Measurements from ENCODE around the gene SLC9A5. TPM values are rescaled to one million over a fixed set of nuclear protein-coding genes. Genes with fewer than 3 reads are reported as not detected.

The SLC9A5 gene
- total RNA-seq, 1 experiment from 2014 or later, result 2.4 TPM

- ChIA-PET POLR2A (interaction anchor here (1.0 kb wide), 1 partner anchor 44 kb away, joined by 3 read pairs; no protein-coding TSS in a partner anchor), CTCF (interaction anchor here (0.6 kb wide), 1 partner anchor 78 kb away, joined by 3 read pairs; no protein-coding TSS in a partner anchor)
- Histone ChIP-seq H3K4me1 (peaks cover 24% of the 10 kb centered on the region), H3K36me3 (ENCODE audit: control insufficient read depth, insufficient read depth, low read length) (peaks cover 4% of the 10 kb centered on the region; the same call in 1 of the 2 replicates), H3K9me3 (no peaks in the 10 kb centered on the region), H3K27me3 (replicated peaks; ENCODE audit: control insufficient read depth, insufficient read depth, low read length) (no peaks in the 10 kb centered on the region), H3K4me3 (ENCODE audit: low read depth, low read length) (no peak overlapping the region)
- intact Hi-C loops (cut with micrococcal nuclease; ENCODE audit: unreplicated experiment), result no loop called here
- BruUV-seq (replicated peaks), result no TSS peak
- no peak for DNase-seq
- Mint-ChIP-seq H3K27me3 (ENCODE audit: insufficient read depth, unreplicated experiment) (no peaks in the 10 kb centered on the region), H3K4me3 (ENCODE audit: unreplicated experiment) (no peak overlapping the region), H3K4me1 (ENCODE audit: low read depth, unreplicated experiment) (peaks cover 15% of the 10 kb centered on the region), H3K27ac (ENCODE audit: unreplicated experiment) (no peak overlapping the region), H3K36me3 (ENCODE audit: insufficient read depth, unreplicated experiment) (peaks cover 52% of the 10 kb centered on the region), H3K9me3 (ENCODE audit: unreplicated experiment) (no peaks in the 10 kb centered on the region)
- no peak for TF ChIP-seq CTCF (IDR thresholded peaks at IDR 0.05; ENCODE audit: insufficient read depth in 1 of 2, low read depth in 1 of 2, low read length in 1 of 2, severe bottlenecking in 1 of 2, unreplicated experiment in 1 of 2)
Measured at GRCh38 chr16:67202426-67202825, 46.4 kb upstream of the SLC9A5 start.

- intact Hi-C loops (cut with micrococcal nuclease; ENCODE audit: unreplicated experiment), result no loop called here
- no peak for DNase-seq
- H3K36me3 Mint-ChIP-seq (ENCODE audit: insufficient read depth, unreplicated experiment), result peaks cover 51% of the 10 kb centered on the region
- Histone ChIP-seq H3K9me3 (no peaks in the 10 kb centered on the region), H3K36me3 (ENCODE audit: control insufficient read depth, insufficient read depth, low read length) (peaks cover 3% of the 10 kb centered on the region; the same call in 1 of the 2 replicates), H3K4me3 (ENCODE audit: low read depth, low read length) (no peak overlapping the region), H3K4me1 (peaks cover 29% of the 10 kb centered on the region), H3K27me3 (replicated peaks; ENCODE audit: control insufficient read depth, insufficient read depth, low read length) (no peaks in the 10 kb centered on the region)
- no peak overlapping the region for H3K27ac Mint-ChIP-seq (ENCODE audit: unreplicated experiment)
- H3K27me3 Mint-ChIP-seq (ENCODE audit: insufficient read depth, unreplicated experiment), result no peaks in the 10 kb centered on the region
- no peaks in the 10 kb centered on the region for H3K9me3 Mint-ChIP-seq (ENCODE audit: unreplicated experiment)
- ChIA-PET POLR2A (interaction anchor here (1.0 kb wide), 1 partner anchor 43 kb away, joined by 3 read pairs; no protein-coding TSS in a partner anchor), CTCF (no interaction called here)
- BruUV-seq (replicated peaks), result no TSS peak
- TF ChIP-seq CTCF (IDR thresholded peaks at IDR 0.05; ENCODE audit: insufficient read depth in 1 of 2, low read depth in 1 of 2, low read length in 1 of 2, severe bottlenecking in 1 of 2, unreplicated experiment in 1 of 2), result no peak
- H3K4me3 Mint-ChIP-seq (ENCODE audit: unreplicated experiment), result no peak overlapping the region
- H3K4me1 Mint-ChIP-seq (ENCODE audit: low read depth, unreplicated experiment), result peaks cover 15% of the 10 kb centered on the region
Measured at GRCh38 chr16:67202956-67203493, 45.8 kb upstream of the SLC9A5 start.

- Mint-ChIP-seq H3K4me1 (ENCODE audit: low read depth, unreplicated experiment) (peaks cover 15% of the 10 kb centered on the region), H3K36me3 (ENCODE audit: insufficient read depth, unreplicated experiment) (peaks cover 52% of the 10 kb centered on the region)
Measured at GRCh38 chr16:67204076-67204475, 44.7 kb upstream of the SLC9A5 start.

More at GRCh38 chr16:67204076-67204475, 44.7 kb upstream of the SLC9A5 start:
- H3K27me3 Mint-ChIP-seq (ENCODE audit: insufficient read depth, unreplicated experiment), result no peaks in the 10 kb centered on the region
- peaks cover 3% of the 10 kb centered on the region; the same call in 1 of the 2 replicates for H3K36me3 ChIP-seq (ENCODE audit: control insufficient read depth, insufficient read depth, low read length)
- POLR2A ChIA-PET, result no interaction called here
- H3K27ac Mint-ChIP-seq (ENCODE audit: unreplicated experiment), result no peak overlapping the region
- H3K9me3 Mint-ChIP-seq (ENCODE audit: unreplicated experiment), result no peaks in the 10 kb centered on the region
- no peak for DNase-seq
- intact Hi-C loops (cut with micrococcal nuclease; ENCODE audit: unreplicated experiment), result no loop called here
- H3K4me3 ChIP-seq (ENCODE audit: low read depth, low read length), result no peak overlapping the region
- H3K27me3 ChIP-seq (replicated peaks; ENCODE audit: control insufficient read depth, insufficient read depth, low read length), result no peaks in the 10 kb centered on the region
- BruUV-seq (replicated peaks), result no TSS peak
- CTCF ChIA-PET, result interaction anchor here (0.6 kb wide), 1 partner anchor 34 kb away, joined by 4 read pairs; the partner anchor contains the start of gene NOL3
- peaks cover 19% of the 10 kb centered on the region; the same call in 1 of the 2 replicates for H3K4me1 ChIP-seq
- no peak for TF ChIP-seq CTCF (IDR thresholded peaks at IDR 0.05; ENCODE audit: insufficient read depth in 1 of 2, low read depth in 1 of 2, low read length in 1 of 2, severe bottlenecking in 1 of 2, unreplicated experiment in 1 of 2)
- H3K9me3 ChIP-seq, result no peaks in the 10 kb centered on the region
- H3K4me3 Mint-ChIP-seq (ENCODE audit: unreplicated experiment), result no peak overlapping the region
